GM21619 (cell line): ENCODE data around the gene RCOR2.
"Not testable (repeated sequence)": the region's sequence is repeated elsewhere in the genome, so short reads cannot be mapped to it uniquely, and the experiment has no call there.

Experiments
- ATAC-seq: cut with Tn5 transposase; IDR thresholded peaks from one replicate; pipeline ENCODE4 v1.9.1; 2021; ENCODE audit not compliant: unreplicated experiment

RCOR2 gene

GRCh38 chr11:63916837-63917691 lies at the start of gene RCOR2:
TSS of gene RCOR2 (minus strand) at chr11:63917164. CDS start at chr11:63916456, 708 bp downstream.
- ATAC-seq = no peak

- ATAC-seq = no peak
Observed at GRCh38 chr11:63966444-63966843, 49.5 kb upstream of the RCOR2 start.

- ATAC-seq = not testable (repeated sequence)
Observed at GRCh38 chr11:63963895-63964294, 46.9 kb upstream of the RCOR2 start.

GRCh38 chr11:63961608-63962412 lies 44.8 kb upstream of the RCOR2 start:
- ATAC-seq = no peak

GRCh38 chr11:63958008-63958407 lies 41.0 kb upstream of the RCOR2 start:
- ATAC-seq = no peak

GRCh38 chr11:63952570-63952969 lies 35.6 kb upstream of the RCOR2 start:
- no peak for ATAC-seq

GRCh38 chr11:63951779-63952536 lies 35.0 kb upstream of the RCOR2 start:
- ATAC-seq = no peak

- ATAC-seq = no peak
Observed at GRCh38 chr11:63945477-63946163, 28.7 kb upstream of the RCOR2 start.

GRCh38 chr11:63944987-63945386 lies 28.0 kb upstream of the RCOR2 start:
- no peak for ATAC-seq

- no peak for ATAC-seq
Observed at GRCh38 chr11:63942803-63943202, 25.8 kb upstream of the RCOR2 start.

GRCh38 chr11:63941901-63942300 lies 24.9 kb upstream of the RCOR2 start:
- no peak for ATAC-seq

- no peak for ATAC-seq
Observed at GRCh38 chr11:63940786-63941185, 23.8 kb upstream of the RCOR2 start.

GRCh38 chr11:63939397-63939891 lies 22.5 kb upstream of the RCOR2 start:
- ATAC-seq = no peak

- peak; percentile 86 for ATAC-seq
Observed at GRCh38 chr11:63938479-63939396, 21.8 kb upstream of the RCOR2 start, which contains the start of gene NAA40. TSS of gene NAA40 (plus strand) at chr11:63939002. CDS start at chr11:63939097, 95 bp downstream.

- peak; percentile 10 for ATAC-seq
Observed at GRCh38 chr11:63937713-63938478, 20.9 kb upstream of the RCOR2 start.

GRCh38 chr11:63933459-63933858 lies 16.5 kb upstream of the RCOR2 start:
- no peak for ATAC-seq

- ATAC-seq = no peak
Observed at GRCh38 chr11:63931876-63932275, 14.9 kb upstream of the RCOR2 start.

GRCh38 chr11:63931045-63931444 lies 14.1 kb upstream of the RCOR2 start:
- no peak for ATAC-seq

- no peak for ATAC-seq
Observed at GRCh38 chr11:63929616-63930015, 12.7 kb upstream of the RCOR2 start.
